HCT116 (cell line): ENCODE measurements around the gene EP300. TPM values are rescaled to one million over a fixed set of nuclear protein-coding genes. Genes with fewer than 3 reads are reported as not detected.

ENCODE experiments used
- ATAC-seq: fragments of 200-7000 bp; cut with Tn5 transposase; 2 replicates; pipeline ENCODE4 v1.9.1; 2020; ENCODE audit warnings: mild to moderate bottlenecking, moderate library complexity
- BruUV-seq: library from RNA; stranded (reverse); fragments of 400-500 nt; replicated peaks from 2 replicates; lab custom pipeline; 2021; lab: Mats Ljungman, UMichigan
- CTCF ChIA-PET: fragments of 300-600 bp; sonication (Branson Sonifier 250); formaldehyde crosslinking; loops from one replicate; lab custom pipeline; 2021; ENCODE audit warnings: antibody characterized with exemption; lab: Charles Lee
- POLR2A ChIA-PET: fragments of 300-600, 350-600 bp; sonication (Branson Sonifier 250); formaldehyde crosslinking; loops from one replicate; lab custom pipeline; 2021; ENCODE audit warnings: antibody characterized with exemption; lab: Charles Lee
- RAD21 ChIA-PET, 2 experiments: fragments of 300-600 bp; sonication (Branson Sonifier 250); formaldehyde crosslinking; loops; one replicate each; lab custom pipeline; 2023; ENCODE audit warnings: low total read pairs in 2 of 2; ENCODE audit not compliant: uncharacterized antibody in 2 of 2, unreplicated experiment in 2 of 2, low non-redundant PET in 1 of 2; lab: Charles Lee
- DNase-seq: peaks from one replicate; pipeline ENCODE4 v3.0.0-alpha.2; 2010; ENCODE audit warnings: low read depth, low spot score
- H2AFZ ChIP-seq: fragments of 200-600 bp; shearing (Covaris generic), sonication (generic); 2 replicates; pipeline ENCODE4 v1.6.1; 2017; ENCODE audit warnings: low read depth, mixed run types, mixed read lengths, antibody characterized with exemption, low read length; ENCODE audit not compliant: poor library complexity, severe bottlenecking
- H3K27ac ChIP-seq: 2 replicates; pipeline ENCODE4 v1.5.1; 2012; ENCODE audit warnings: low read depth, low read length
- H3K27me3 ChIP-seq: fragments of 200-600 bp; sonication (generic); 2 replicates; pipeline ENCODE4 v1.6.1; 2016; ENCODE audit warnings: mixed run types, low read length, mixed read lengths; ENCODE audit not compliant: insufficient read depth
- H3K36me3 ChIP-seq, 2 experiments: fragments of 200-500 bp in 1 of 2; fragments of 200-600 bp in 1 of 2; sonication (Bioruptor generic) in 1 of 2; sonication (generic) in 1 of 2; 2 replicates each; pipeline versions ENCODE4 v1.5.1 to v1.6.1; 2014 to 2016; ENCODE audit warnings: low read length in 2 of 2, inconsistent platforms in 1 of 2, mixed read lengths in 1 of 2, mixed run types in 1 of 2; ENCODE audit not compliant: insufficient read depth in 2 of 2, control insufficient read depth in 1 of 2
- H3K4me1 ChIP-seq, 2 experiments: fragments of 200-600 bp in 1 of 2; sonication (generic) in 1 of 2; 2 replicates each; pipeline versions ENCODE4 v1.5.1 to v1.6.1; 2012 to 2017; ENCODE audit warnings: low read length in 2 of 2, inconsistent platforms in 1 of 2, mild to moderate bottlenecking in 1 of 2, mixed read lengths in 1 of 2, mixed run types in 1 of 2, moderate library complexity in 1 of 2; ENCODE audit not compliant: insufficient read depth in 2 of 2, control insufficient read depth in 1 of 2
- H3K4me2 ChIP-seq: fragments of 200-600 bp; sonication (generic); 2 replicates; pipeline ENCODE4 v1.6.1; 2017; ENCODE audit warnings: mixed run types, low read length, mixed read lengths
- H3K4me3 ChIP-seq, 2 experiments: fragments of 200-600 bp in 1 of 2; sonication (generic) in 1 of 2; replicated peaks in 1 of 2; 2 replicates each; pipeline ENCODE4 v1.5.1; 2011 to 2016; ENCODE audit warnings: low read length in 2 of 2, control low read depth in 1 of 2, low read depth in 1 of 2, mild to moderate bottlenecking in 1 of 2, mixed read lengths in 1 of 2, mixed run types in 1 of 2
- H3K79me2 ChIP-seq: fragments of 200-600 bp; sonication (generic); 2 replicates; pipeline ENCODE4 v1.6.1; 2017; ENCODE audit warnings: mild to moderate bottlenecking, mixed run types, low read length, moderate library complexity, mixed read lengths; ENCODE audit not compliant: insufficient read depth
- H3K9ac ChIP-seq: fragments of 200-600 bp; sonication (generic); 2 replicates; pipeline ENCODE4 v1.6.1; 2016; ENCODE audit warnings: low read length, mixed read lengths
- H3K9me2 ChIP-seq: fragments of 200-600 bp; sonication (generic), shearing (Covaris generic); 2 replicates; pipeline ENCODE4 v1.6.1; 2017; ENCODE audit warnings: mixed run types, mild to moderate bottlenecking, moderate library complexity; ENCODE audit not compliant: insufficient read depth
- H3K9me3 ChIP-seq, 2 experiments: fragments of 200-500 bp in 1 of 2; fragments of 200-600 bp in 1 of 2; sonication (Bioruptor generic) in 1 of 2; sonication (generic) in 1 of 2; 2 replicates each; pipeline ENCODE4 v1.6.1; 2014 to 2017; ENCODE audit warnings: low read length in 2 of 2, mixed read lengths in 2 of 2, inconsistent platforms in 1 of 2, low read depth in 1 of 2, mild to moderate bottlenecking in 1 of 2, mixed run types in 1 of 2, moderate library complexity in 1 of 2; ENCODE audit not compliant: control insufficient read depth in 1 of 2, insufficient read depth in 1 of 2
- H4K20me1 ChIP-seq: fragments of 200-600 bp; sonication (generic), shearing (Covaris generic); 2 replicates; pipeline ENCODE4 v1.6.1; 2017; ENCODE audit warnings: mixed run types, mild to moderate bottlenecking, moderate library complexity; ENCODE audit not compliant: insufficient read depth
- CEBPB ChIP-seq: IDR thresholded peaks from 2 replicates; pipeline ENCODE4 v1.6.1; 2012; ENCODE audit warnings: low read depth
- ELF1 ChIP-seq: IDR thresholded peaks from 2 replicates; pipeline ENCODE4 v1.6.1; 2012; ENCODE audit warnings: low read depth, borderline replicate concordance
- POLR2AphosphoS5 ChIP-seq: IDR thresholded peaks from 2 replicates; pipeline ENCODE4 v1.6.1; 2011; ENCODE audit warnings: mild to moderate bottlenecking, low read depth, low read length, moderate library complexity
- RAD21 ChIP-seq: IDR thresholded peaks from 2 replicates; pipeline ENCODE4 v1.6.1; 2012; ENCODE audit warnings: low read depth, mild to moderate bottlenecking
- SP1 ChIP-seq: IDR thresholded peaks from 2 replicates; pipeline ENCODE4 v1.6.1; 2012; ENCODE audit warnings: low read depth
- intact Hi-C: fragments of 100-400 bp; cut with micrococcal nuclease; formaldehyde crosslinking; loops from 2 replicates; pipeline ENCODE4 v1.10.0; 2022
- total RNA-seq: library from RNA; stranded (reverse); gene quantifications from one replicate; pipeline ENCODE4 v1.2.1, GENCODE V29; 2021; ENCODE audit not compliant: unreplicated experiment
- TF ChIP-seq, protein P1 (sequence below): IDR thresholded peaks from 2 replicates; pipeline ENCODE4 v1.6.1; 2012; ENCODE audit warnings: low read depth
- TF ChIP-seq, protein P2 (sequence below): IDR thresholded peaks from 2 replicates; pipeline ENCODE4 v1.6.1; 2012

Gene EP300
- total RNA-seq, 1 experiment from 2014 or later: 38.8 TPM

DNA sequence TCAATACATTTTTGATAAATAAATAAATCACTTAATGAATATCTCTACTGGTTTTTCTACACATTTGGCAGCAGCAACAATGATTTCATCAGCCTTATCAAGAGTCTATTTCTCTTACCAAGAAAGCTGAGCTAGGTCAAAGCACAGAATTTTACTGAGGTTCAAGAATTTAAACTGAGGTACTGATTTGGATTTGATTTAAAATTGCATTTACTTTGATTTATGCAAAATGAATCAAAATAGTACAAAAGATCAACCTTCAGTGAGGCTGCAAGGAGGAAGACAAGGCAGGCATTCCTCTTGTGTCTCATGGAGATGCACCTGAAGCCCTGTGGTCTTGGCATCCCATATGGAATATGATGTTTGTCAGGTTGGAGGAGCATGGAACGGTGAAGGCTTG is 15.5 kb upstream of the EP300 start (continued):
- TF ChIP-seq, protein P1, sequence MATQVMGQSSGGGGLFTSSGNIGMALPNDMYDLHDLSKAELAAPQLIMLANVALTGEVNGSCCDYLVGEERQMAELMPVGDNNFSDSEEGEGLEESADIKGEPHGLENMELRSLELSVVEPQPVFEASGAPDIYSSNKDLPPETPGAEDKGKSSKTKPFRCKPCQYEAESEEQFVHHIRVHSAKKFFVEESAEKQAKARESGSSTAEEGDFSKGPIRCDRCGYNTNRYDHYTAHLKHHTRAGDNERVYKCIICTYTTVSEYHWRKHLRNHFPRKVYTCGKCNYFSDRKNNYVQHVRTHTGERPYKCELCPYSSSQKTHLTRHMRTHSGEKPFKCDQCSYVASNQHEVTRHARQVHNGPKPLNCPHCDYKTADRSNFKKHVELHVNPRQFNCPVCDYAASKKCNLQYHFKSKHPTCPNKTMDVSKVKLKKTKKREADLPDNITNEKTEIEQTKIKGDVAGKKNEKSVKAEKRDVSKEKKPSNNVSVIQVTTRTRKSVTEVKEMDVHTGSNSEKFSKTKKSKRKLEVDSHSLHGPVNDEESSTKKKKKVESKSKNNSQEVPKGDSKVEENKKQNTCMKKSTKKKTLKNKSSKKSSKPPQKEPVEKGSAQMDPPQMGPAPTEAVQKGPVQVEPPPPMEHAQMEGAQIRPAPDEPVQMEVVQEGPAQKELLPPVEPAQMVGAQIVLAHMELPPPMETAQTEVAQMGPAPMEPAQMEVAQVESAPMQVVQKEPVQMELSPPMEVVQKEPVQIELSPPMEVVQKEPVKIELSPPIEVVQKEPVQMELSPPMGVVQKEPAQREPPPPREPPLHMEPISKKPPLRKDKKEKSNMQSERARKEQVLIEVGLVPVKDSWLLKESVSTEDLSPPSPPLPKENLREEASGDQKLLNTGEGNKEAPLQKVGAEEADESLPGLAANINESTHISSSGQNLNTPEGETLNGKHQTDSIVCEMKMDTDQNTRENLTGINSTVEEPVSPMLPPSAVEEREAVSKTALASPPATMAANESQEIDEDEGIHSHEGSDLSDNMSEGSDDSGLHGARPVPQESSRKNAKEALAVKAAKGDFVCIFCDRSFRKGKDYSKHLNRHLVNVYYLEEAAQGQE: no peak
- TF ChIP-seq ELF1 (no peak), CEBPB (no peak)
- TF ChIP-seq, protein P2, sequence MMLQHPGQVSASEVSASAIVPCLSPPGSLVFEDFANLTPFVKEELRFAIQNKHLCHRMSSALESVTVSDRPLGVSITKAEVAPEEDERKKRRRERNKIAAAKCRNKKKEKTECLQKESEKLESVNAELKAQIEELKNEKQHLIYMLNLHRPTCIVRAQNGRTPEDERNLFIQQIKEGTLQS: no peak
- TF ChIP-seq, all 23 proteins: peak for 0

DNA sequence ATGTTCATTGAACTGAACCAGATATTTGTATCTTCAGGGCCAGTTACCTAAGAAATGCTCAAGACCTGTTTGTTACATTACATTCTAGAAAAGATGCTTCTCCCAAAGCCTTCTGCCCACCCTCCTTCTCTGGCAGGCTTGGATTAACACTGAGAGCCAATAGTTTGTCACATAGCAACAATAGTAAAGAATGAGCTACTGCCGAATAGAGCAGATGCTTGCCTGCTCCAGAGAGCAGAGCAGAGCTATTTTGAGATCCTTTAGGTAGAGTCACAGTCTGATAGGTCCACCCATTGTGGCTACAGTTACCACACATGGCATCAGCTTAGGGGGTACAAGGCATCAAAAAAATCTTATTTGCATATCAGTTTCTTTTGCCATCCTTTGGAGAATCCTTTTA is 13.5 kb upstream of the EP300 start:
- Histone ChIP-seq H4K20me1 (no peaks in the 10 kb centered on the region), H3K27ac (no peak overlapping the region), H3K9ac (no peak overlapping the region), H3K79me2 (no peaks in the 10 kb centered on the region), H3K27me3 (no peaks in the 10 kb centered on the region), H3K4me3 (no peak overlapping the region), H3K4me1 (no peaks in the 10 kb centered on the region), H3K9me2 (no peaks in the 10 kb centered on the region), H3K4me2 (no peak overlapping the region), H2AFZ (no peak overlapping the region), H3K36me3 (no peaks in the 10 kb centered on the region), H3K9me3 (no peaks in the 10 kb centered on the region)
- BruUV-seq: no TSS peak
- POLR2A ChIA-PET: no interaction called here
- ATAC-seq (no peak), DNase-seq (no peak)
- intact Hi-C loops: no loop called here
- CTCF ChIA-PET: no interaction called here
- RAD21 ChIA-PET: interaction anchor here in 1 of 2 experiments (0.6 kb wide), 1 partner anchor 141 kb away, joined by 3 read pairs; no protein-coding TSS in a partner anchor
- no peak for TF ChIP-seq SP1
- TF ChIP-seq POLR2AphosphoS5: no peak
- no peak for TF ChIP-seq CEBPB
- no peak for TF ChIP-seq ELF1
- TF ChIP-seq RAD21: no peak
